ENCODE data around the gene CNOT2.

GRCh38 chr12:70243510-70244371 lies 508 bp downstream of the CNOT2 start:
- TF ChIP-seq CTCF (IDR thresholded peaks at IDR 0.05): no peak
- no peak for TF ChIP-seq POLR2A (IDR thresholded peaks at IDR 0.05)

All from Peyer's patch (tissue), 4 donors.